Measurements from ENCODE around the gene TIAM1. TPM values are rescaled to one million over a fixed set of nuclear protein-coding genes. Genes with fewer than 3 reads are reported as not detected.

Gene TIAM1
- total RNA-seq, 2 experiments from 2014 or later: 55.7 to 59.1 TPM

GRCh38 chr21:31195334-31196015, 148.6 kb downstream of the TIAM1 start:
- Mint-ChIP-seq H3K36me3 (ENCODE audit: low read depth) (peaks cover 35% of the 10 kb centered on the region), H3K4me3 (peak overlapping the region; percentile 36), H3K27me3 (no peaks in the 10 kb centered on the region), H3K4me1 (peaks cover 47% of the 10 kb centered on the region), H3K9me3 (no peaks in the 10 kb centered on the region), H3K27ac (peak overlapping the region; percentile 69)
- no peak for DNase-seq
- POLR2A ChIA-PET: interaction anchor here (0.8 to 1.0 kb wide), 2 partner anchors 14 kb away, joined by 5 to 6 read pairs; no protein-coding TSS in a partner anchor
- CTCF ChIA-PET: interaction anchor here (0.5 to 1.7 kb wide), 8 partner anchors 14 to 472 kb away, joined by 3 to 5 read pairs (median 4); no protein-coding TSS in a partner anchor

GRCh38 chr21:31194510-31195293, 149.4 kb downstream of the TIAM1 start:
- CTCF ChIA-PET: interaction anchor here (0.5 to 1.7 kb wide), 6 partner anchors 8 to 387 kb away, joined by 3 to 5 read pairs (median 4); no protein-coding TSS in a partner anchor
- H3K27ac Mint-ChIP-seq: no peak overlapping the region
- peaks cover 52% of the 10 kb centered on the region for H3K4me1 Mint-ChIP-seq
- H3K4me3 Mint-ChIP-seq: no peak overlapping the region
- no peaks in the 10 kb centered on the region for H3K27me3 Mint-ChIP-seq
- POLR2A ChIA-PET: interaction anchor here (0.8 kb wide), 1 partner anchor 13 kb away, joined by 6 read pairs; no protein-coding TSS in a partner anchor
- DNase-seq: no peak
- no peaks in the 10 kb centered on the region for H3K9me3 Mint-ChIP-seq
- peaks cover 36% of the 10 kb centered on the region for H3K36me3 Mint-ChIP-seq (ENCODE audit: low read depth)

- CTCF ChIA-PET: interaction anchor here (1.3 to 1.6 kb wide), 3 partner anchors 9 to 388 kb away, joined by 3 to 5 read pairs (median 5); no protein-coding TSS in a partner anchor
- Mint-ChIP-seq H3K9me3 (no peaks in the 10 kb centered on the region), H3K27ac (no peak overlapping the region), H3K27me3 (no peaks in the 10 kb centered on the region), H3K4me3 (no peak overlapping the region), H3K36me3 (ENCODE audit: low read depth) (peaks cover 42% of the 10 kb centered on the region), H3K4me1 (peaks cover 52% of the 10 kb centered on the region)
- POLR2A ChIA-PET: interaction anchor here (0.6 kb wide), 1 partner anchor 1948 kb away, joined by 3 read pairs; no protein-coding TSS in a partner anchor
- no peak for DNase-seq
These were observed 150.3 kb downstream of the TIAM1 start for GRCh38 chr21:31193761-31194160.

GRCh38 chr21:31191553-31191952, 152.5 kb downstream of the TIAM1 start:
- peaks cover 47% of the 10 kb centered on the region for H3K36me3 Mint-ChIP-seq (ENCODE audit: low read depth)
- no peak overlapping the region for H3K4me3 Mint-ChIP-seq
- CTCF ChIA-PET: interaction anchor here (1.1 to 1.5 kb wide), 3 partner anchors 11 to 90 kb away, joined by 3 to 4 read pairs (median 4); no protein-coding TSS in a partner anchor
- no peak for DNase-seq
- no peaks in the 10 kb centered on the region for H3K9me3 Mint-ChIP-seq
- POLR2A ChIA-PET: no interaction called here
- peaks cover 55% of the 10 kb centered on the region for H3K4me1 Mint-ChIP-seq
- no peak overlapping the region for H3K27ac Mint-ChIP-seq
- H3K27me3 Mint-ChIP-seq: no peaks in the 10 kb centered on the region

GRCh38 chr21:31190516-31190915, 153.5 kb downstream of the TIAM1 start:
- Mint-ChIP-seq H3K4me1 (peaks cover 55% of the 10 kb centered on the region), H3K9me3 (no peaks in the 10 kb centered on the region), H3K4me3 (no peak overlapping the region), H3K36me3 (ENCODE audit: low read depth) (peaks cover 49% of the 10 kb centered on the region), H3K27ac (peak overlapping the region; percentile 1), H3K27me3 (no peaks in the 10 kb centered on the region)
- DNase-seq: no peak
- CTCF ChIA-PET: interaction anchor here (1.1 to 1.3 kb wide), 2 partner anchors 16 to 34 kb away, joined by 3 to 4 read pairs; no protein-coding TSS in a partner anchor
- POLR2A ChIA-PET: no interaction called here

- Mint-ChIP-seq H3K36me3 (ENCODE audit: low read depth) (peaks cover 48% of the 10 kb centered on the region), H3K27me3 (no peaks in the 10 kb centered on the region), H3K4me3 (peak overlapping the region; percentile 77), H3K4me1 (peaks cover 65% of the 10 kb centered on the region), H3K9me3 (no peaks in the 10 kb centered on the region), H3K27ac (peak overlapping the region; percentile 91)
- ChIA-PET CTCF (interaction anchor here (0.8 kb wide), 1 partner anchor 70 kb away, joined by 3 read pairs; no protein-coding TSS in a partner anchor), POLR2A (no interaction called here)
- no peak for DNase-seq
These were observed 156.6 kb downstream of the TIAM1 start for GRCh38 chr21:31187499-31187898.

- ChIA-PET POLR2A (no interaction called here), CTCF (interaction anchor here (0.5 to 1.0 kb wide), 3 partner anchors 69 to 573 kb away, joined by 3 read pairs; no protein-coding TSS in a partner anchor)
- Mint-ChIP-seq H3K36me3 (ENCODE audit: low read depth) (peaks cover 51% of the 10 kb centered on the region), H3K4me1 (peaks cover 70% of the 10 kb centered on the region), H3K4me3 (peak overlapping the region; percentile 77), H3K27me3 (no peaks in the 10 kb centered on the region), H3K9me3 (no peaks in the 10 kb centered on the region), H3K27ac (peak overlapping the region; percentile 91)
- peak; percentile 34 for DNase-seq
These were observed 157.1 kb downstream of the TIAM1 start for GRCh38 chr21:31186916-31187315.

- Mint-ChIP-seq H3K36me3 (ENCODE audit: low read depth) (peaks cover 55% of the 10 kb centered on the region), H3K27ac (peak overlapping the region; percentile 91), H3K4me1 (peaks cover 76% of the 10 kb centered on the region), H3K27me3 (no peaks in the 10 kb centered on the region), H3K4me3 (peak overlapping the region; percentile 77), H3K9me3 (no peaks in the 10 kb centered on the region)
- CTCF ChIA-PET: no interaction called here
- POLR2A ChIA-PET: no interaction called here
- DNase-seq: peak; percentile 40
These were observed 158.4 kb downstream of the TIAM1 start for GRCh38 chr21:31185663-31186062.

GRCh38 chr21:31184876-31185275, 159.2 kb downstream of the TIAM1 start:
- ChIA-PET POLR2A (no interaction called here), CTCF (interaction anchor here (0.7 kb wide), 1 partner anchor 324 kb away, joined by 3 read pairs; no protein-coding TSS in a partner anchor)
- peaks cover 59% of the 10 kb centered on the region for H3K36me3 Mint-ChIP-seq (ENCODE audit: low read depth)
- peaks cover 78% of the 10 kb centered on the region for H3K4me1 Mint-ChIP-seq
- H3K27ac Mint-ChIP-seq: peak overlapping the region; percentile 94
- H3K9me3 Mint-ChIP-seq: no peaks in the 10 kb centered on the region
- DNase-seq: no peak
- no peaks in the 10 kb centered on the region for H3K27me3 Mint-ChIP-seq
- peak overlapping the region; percentile 78 for H3K4me3 Mint-ChIP-seq

GRCh38 chr21:31184459-31184858, 159.6 kb downstream of the TIAM1 start:
- DNase-seq: peak; percentile 74
- peak overlapping the region; percentile 94 for H3K27ac Mint-ChIP-seq
- ChIA-PET POLR2A (no interaction called here), CTCF (interaction anchor here (0.7 kb wide), 1 partner anchor 325 kb away, joined by 3 read pairs; no protein-coding TSS in a partner anchor)
- no peaks in the 10 kb centered on the region for H3K9me3 Mint-ChIP-seq
- peak overlapping the region; percentile 78 for H3K4me3 Mint-ChIP-seq
- no peaks in the 10 kb centered on the region for H3K27me3 Mint-ChIP-seq
- peaks cover 55% of the 10 kb centered on the region for H3K36me3 Mint-ChIP-seq (ENCODE audit: low read depth)
- peaks cover 75% of the 10 kb centered on the region for H3K4me1 Mint-ChIP-seq

GRCh38 chr21:31182231-31183140, 161.6 kb downstream of the TIAM1 start:
- Mint-ChIP-seq H3K27ac (peak overlapping the region; percentile 88), H3K4me1 (peaks cover 77% of the 10 kb centered on the region), H3K36me3 (ENCODE audit: low read depth) (peaks cover 55% of the 10 kb centered on the region), H3K27me3 (no peaks in the 10 kb centered on the region), H3K4me3 (peak overlapping the region; percentile 67), H3K9me3 (no peaks in the 10 kb centered on the region)
- ChIA-PET CTCF (interaction anchor here (0.6 to 4.3 kb wide), 9 partner anchors 11 to 381 kb away, joined by 3 to 29 read pairs (median 4); no protein-coding TSS in a partner anchor), POLR2A (interaction anchor here (0.8 to 1.2 kb wide), 2 partner anchors 13 to 50 kb away, joined by 3 to 6 read pairs; no protein-coding TSS in a partner anchor)
- peak; percentile 55 for DNase-seq
